ENCODE data around the gene ATP1B1. TPM values are rescaled to one million over a fixed set of nuclear protein-coding genes. Genes with fewer than 3 reads are reported as not detected.

ATP1B1 gene
- total and polyA plus RNA-seq, 2 of the 8 experiments (the other 6 are each of a cell fraction or from before 2014, with no cell fraction given) = 16.3 to 76.5 TPM

- no peak overlapping the region for H2BK12ac ChIP-seq (ENCODE audit: low read depth, low read length)
- H3K14ac ChIP-seq (ENCODE audit: insufficient read length) = no peak overlapping the region
- no peak overlapping the region for H3K27ac ChIP-seq (ENCODE audit: low read depth, low read length)
- no peak overlapping the region for H3K4me2 ChIP-seq (ENCODE audit: insufficient read depth in 1 of 2, low read depth in 2 of 2, low read length in 2 of 2)
- H3K9ac ChIP-seq (replicated peaks in 1 of 4; ENCODE audit: extremely low read depth in 1 of 4, low read depth in 3 of 4, low read length in 3 of 4) = no peak overlapping the region
- H4K8ac ChIP-seq (ENCODE audit: extremely low read depth, insufficient read depth, low read length) = no peak overlapping the region
- no peak overlapping the region for H2BK15ac ChIP-seq (ENCODE audit: low read length)
- TF ChIP-seq JUN (IDR thresholded peaks at IDR 0.05; ENCODE audit: low read depth, low read length) = no peak
- TF ChIP-seq ATF3 (IDR thresholded peaks at IDR 0.05; ENCODE audit: insufficient read depth, low read depth, low read length) = no peak
- TF ChIP-seq USF2 (IDR thresholded peaks at IDR 0.05; ENCODE audit: low read length) = no peak
- no peak for TF ChIP-seq NRF1 (IDR thresholded peaks at IDR 0.05; ENCODE audit: low read depth, low read length)
- no peak for TF ChIP-seq SIX5 (IDR thresholded peaks at IDR 0.05; ENCODE audit: low read depth, low read length)
- no peak for TF ChIP-seq POLR2A (IDR thresholded peaks at IDR 0.05; ENCODE audit: control extremely low read depth in 1 of 2, low read depth in 2 of 2, low read length in 2 of 2)
- no peaks in the 10 kb centered on the region for H3K79me2 ChIP-seq (ENCODE audit: control insufficient read depth in 1 of 2, insufficient read depth in 2 of 2, low read length in 2 of 2)
- CTCF ChIA-PET (ENCODE audit: partially characterized antibody) = interaction anchor here (1.0 to 1.5 kb wide), 4 partner anchors 8 to 22 kb away, joined by 3 to 6 read pairs (median 3); no protein-coding TSS in a partner anchor
- WGBS, 2 experiments (ENCODE audit: extremely low coverage in 1 of 2, insufficient coverage in 1 of 2, insufficient read length in 1 of 2, insufficient replicate concordance in 2 of 2, low coverage in 1 of 2, low lambda C conversion rate in 2 of 2, missing lambda C conversion rate in 1 of 2) = 74% methylated on average over 2 of the region's 2 CpGs; no CpG with 5 or more reads in 1 of the 2 experiments
- H4K20me1 ChIP-seq (replicated peaks in 1 of 2; ENCODE audit: control insufficient read depth in 1 of 2, insufficient read depth in 2 of 2, low read length in 2 of 2) = no peaks in the 10 kb centered on the region
- H3K23ac ChIP-seq (ENCODE audit: insufficient read length) = no peak overlapping the region
- POLR2A ChIA-PET (ENCODE audit: partially characterized antibody) = interaction anchor here (4.1 kb wide), 1 partner anchor 16 kb away, joined by 20 read pairs; the partner anchor contains the start of gene ATP1B1
- H2BK20ac ChIP-seq (ENCODE audit: low read length) = no peak overlapping the region
- H3K23me2 ChIP-seq (ENCODE audit: low read depth, low read length) = no peaks in the 10 kb centered on the region
- no peak overlapping the region for H4K91ac ChIP-seq (replicated peaks; ENCODE audit: insufficient read length, low read length)
- no peaks in the 10 kb centered on the region for H3K27me3 ChIP-seq (replicated peaks in 1 of 4; ENCODE audit: control insufficient read depth in 3 of 4, extremely low read depth in 1 of 4, insufficient read depth in 3 of 4, low read length in 3 of 4)
- H3K18ac ChIP-seq (ENCODE audit: extremely low read depth, low read length) = no peak overlapping the region
- H3K56ac ChIP-seq (replicated peaks; ENCODE audit: insufficient read length, low read depth, low read length) = no peak overlapping the region
- FAIRE-seq = no peak
- H4K5ac ChIP-seq (ENCODE audit: insufficient read length, low read depth, low read length) = no peak overlapping the region
- no peak for DNase-seq (ENCODE audit: low read depth in 1 of 2, low spot score in 2 of 2)
- H3K9me3 ChIP-seq (ENCODE audit: insufficient read depth in 2 of 2, low read depth in 1 of 2, low read length in 1 of 2) = no peaks in the 10 kb centered on the region
- H3K4me3 ChIP-seq (ENCODE audit: extremely low read depth in 1 of 4, insufficient read depth in 2 of 4, low read depth in 3 of 4, low read length in 4 of 4) = no peak overlapping the region
- H2AK5ac ChIP-seq (ENCODE audit: low read depth, low read length) = no peak overlapping the region
- no peak overlapping the region for H2AFZ ChIP-seq (ENCODE audit: low read length)
- no peaks in the 10 kb centered on the region for H3K36me3 ChIP-seq (ENCODE audit: control insufficient read depth in 2 of 4, insufficient read depth in 4 of 4, low read length in 3 of 4)
- no peaks in the 10 kb centered on the region for H3K79me1 ChIP-seq (ENCODE audit: low read depth, low read length)
- H3K4me1 ChIP-seq (replicated peaks in 1 of 4; ENCODE audit: control insufficient read depth in 3 of 4, insufficient read depth in 4 of 4, low read length in 3 of 4) = peaks cover 0 to 3% (median 0%) of the 10 kb centered on the region in 4 experiments; a peak in 1 of 7 replicates
- H2BK120ac ChIP-seq (replicated peaks; ENCODE audit: low read depth, low read length) = no peak overlapping the region
- no peak overlapping the region for H2BK5ac ChIP-seq (ENCODE audit: low read depth, low read length)
- H3K4ac ChIP-seq (replicated peaks; ENCODE audit: insufficient read length, low read depth, low read length) = no peak overlapping the region
These were observed 16.7 kb upstream of the ATP1B1 start for GRCh38 chr1:169089776-169090175.

Measured in H1 (cell line).